NCI-H524 (cell line): ENCODE results near the gene ACAD11.
A peak's percentile ranks its signal among the peaks of the same experiment; 100 is the strongest.
"Not testable (repeated sequence)": the region's sequence is repeated elsewhere in the genome, so short reads cannot be mapped to it uniquely, and the experiment has no call there.

Source experiments
- DNase-seq, 2 experiments: peaks; one replicate each; lab custom pipeline; 2025; lab: John Stamatoyannopoulos, UW

The ACAD11 gene

DNA sequence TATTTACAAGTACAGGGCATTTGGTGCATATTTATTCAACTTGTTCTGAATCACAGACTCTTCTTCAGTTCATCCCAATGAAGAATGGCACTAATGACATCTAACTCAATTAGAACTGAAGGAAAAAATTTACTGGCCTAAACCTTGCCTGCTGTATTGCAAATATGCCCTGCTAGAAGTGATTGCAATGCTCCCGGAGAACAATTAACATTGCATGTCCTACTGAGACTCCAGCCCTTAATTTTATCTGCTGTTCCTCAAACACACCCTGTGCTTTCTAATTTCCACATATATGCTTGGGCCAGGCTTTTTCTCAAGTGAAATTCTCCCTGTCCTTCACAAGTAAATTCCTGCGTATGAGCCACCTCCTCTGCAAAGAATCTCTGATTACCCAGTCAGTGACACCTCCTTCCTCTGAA is 54.2 kb downstream of the ACAD11 start:
- DNase-seq = no peak

DNA sequence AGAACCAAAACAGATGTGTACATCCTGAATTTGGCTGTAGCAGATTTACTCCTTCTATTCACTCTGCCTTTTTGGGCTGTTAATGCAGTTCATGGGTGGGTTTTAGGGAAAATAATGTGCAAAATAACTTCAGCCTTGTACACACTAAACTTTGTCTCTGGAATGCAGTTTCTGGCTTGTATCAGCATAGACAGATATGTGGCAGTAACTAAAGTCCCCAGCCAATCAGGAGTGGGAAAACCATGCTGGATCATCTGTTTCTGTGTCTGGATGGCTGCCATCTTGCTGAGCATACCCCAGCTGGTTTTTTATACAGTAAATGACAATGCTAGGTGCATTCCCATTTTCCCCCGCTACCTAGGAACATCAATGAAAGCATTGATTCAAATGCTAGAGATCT is 59.0 kb downstream of the ACAD11 start:
- DNase-seq = not testable (repeated sequence)

DNA sequence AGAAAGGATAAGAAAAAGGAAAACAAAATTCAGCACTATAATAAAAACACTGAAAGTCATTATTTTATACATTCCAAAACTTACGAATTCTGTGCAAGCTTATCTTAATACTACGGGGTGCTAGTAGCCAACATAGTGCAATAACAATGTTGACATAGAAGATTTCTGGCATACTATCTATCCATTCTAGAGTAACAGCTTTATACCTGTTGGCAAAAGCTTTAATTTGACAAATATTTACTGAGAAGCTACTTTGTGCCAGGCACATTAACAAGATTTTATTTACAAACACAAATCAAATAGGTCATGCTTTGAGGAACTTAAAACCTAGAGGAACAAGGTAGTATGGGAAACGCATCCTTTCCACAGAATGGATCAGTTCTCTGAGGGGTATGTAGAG is 61.4 kb downstream of the ACAD11 start:
- no peak for DNase-seq

DNA sequence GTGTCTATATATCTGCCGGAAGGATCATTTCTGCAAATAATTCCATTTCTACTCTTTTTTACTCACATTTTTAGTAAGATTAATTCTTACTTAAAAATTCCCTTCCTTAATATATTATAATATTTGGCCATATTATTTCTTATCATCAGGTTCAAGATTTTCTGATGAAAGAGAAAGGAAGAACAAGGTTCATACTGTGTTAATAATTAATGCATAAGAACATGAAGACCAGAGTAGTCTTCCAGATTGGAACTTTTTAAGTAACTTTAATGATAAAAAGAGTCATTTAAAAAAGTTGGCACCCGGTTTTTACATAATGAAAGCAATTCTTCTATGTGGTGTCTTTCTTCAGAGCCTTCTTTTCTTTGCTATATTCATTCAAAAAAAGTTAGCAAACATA is 61.9 kb downstream of the ACAD11 start:
- DNase-seq = no peak

DNA sequence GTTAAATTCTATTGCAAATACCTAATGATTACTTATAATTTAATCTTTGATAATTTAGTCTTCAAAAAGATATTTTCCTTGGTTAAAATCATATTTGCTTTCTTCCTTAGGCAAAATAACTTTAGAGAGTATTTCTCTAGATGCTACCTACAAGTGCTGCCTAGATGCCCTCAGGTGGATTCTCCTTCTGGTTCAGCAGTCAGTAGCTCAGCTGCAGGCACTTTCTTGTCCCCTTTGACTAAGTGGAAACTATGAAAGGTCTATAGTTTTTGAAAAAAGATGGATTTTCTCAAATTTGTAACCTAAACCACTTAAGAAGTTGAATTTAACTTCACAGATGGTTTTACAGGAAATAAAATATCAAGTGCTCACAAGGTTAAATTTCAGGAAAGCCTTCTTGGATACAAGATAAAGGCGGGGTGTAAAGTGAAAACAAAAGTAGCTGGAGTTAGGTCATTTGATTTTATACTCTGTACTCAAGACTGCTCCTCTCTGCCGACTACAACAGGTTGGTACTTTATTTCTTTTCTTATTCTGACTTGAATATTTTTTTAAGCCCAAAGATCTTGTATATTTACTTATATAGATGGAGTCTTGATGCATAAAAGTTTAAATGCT is 62.7 kb downstream of the ACAD11 start, which contains the start of gene ACKR4:
Gene ACKR4, plus strand, starts transcription at position 455 of the 618 bp plus-strand sequence. CDS start 3,128 bp downstream, outside the sequence.
- DNase-seq = no peak

DNA sequence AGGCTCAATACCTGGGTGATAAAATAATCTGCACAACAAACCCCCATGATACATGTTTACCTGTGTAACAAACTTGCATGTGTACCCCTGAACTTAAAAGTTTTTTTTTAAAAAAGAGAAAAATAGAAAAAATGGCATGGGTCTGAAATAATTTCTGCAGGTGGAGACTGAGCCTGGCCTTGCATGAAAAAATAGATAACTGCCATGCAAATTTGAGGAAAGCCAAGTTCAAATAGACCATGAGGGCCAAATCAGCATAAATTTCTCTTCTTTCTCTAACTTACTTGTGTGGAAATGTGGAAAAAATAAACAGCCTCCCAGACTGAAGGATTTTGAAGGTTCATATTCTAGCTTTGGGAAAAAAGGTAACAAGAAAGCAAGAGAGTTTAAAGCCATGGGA is 63.3 kb downstream of the ACAD11 start:
- DNase-seq = no peak

DNA sequence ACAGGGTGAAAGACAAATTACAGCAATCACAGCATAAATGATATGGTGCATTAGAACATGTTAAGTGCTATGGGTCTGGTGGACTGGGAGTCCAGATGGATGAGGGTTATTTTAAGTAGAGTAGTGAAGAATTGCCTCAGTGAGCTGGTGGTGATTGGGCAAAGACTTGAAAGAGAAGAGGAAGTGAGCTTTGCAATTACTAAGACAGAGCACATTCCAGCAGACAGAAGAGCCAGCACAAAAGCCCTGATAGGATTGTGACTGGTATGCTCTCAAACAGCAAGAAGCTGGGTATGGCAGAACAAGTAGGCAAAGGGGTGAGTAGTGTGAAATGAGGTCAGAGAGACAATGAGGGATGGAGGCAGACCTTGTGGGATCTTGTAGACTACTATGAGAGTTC is 64.6 kb downstream of the ACAD11 start:
- DNase-seq = no peak

DNA sequence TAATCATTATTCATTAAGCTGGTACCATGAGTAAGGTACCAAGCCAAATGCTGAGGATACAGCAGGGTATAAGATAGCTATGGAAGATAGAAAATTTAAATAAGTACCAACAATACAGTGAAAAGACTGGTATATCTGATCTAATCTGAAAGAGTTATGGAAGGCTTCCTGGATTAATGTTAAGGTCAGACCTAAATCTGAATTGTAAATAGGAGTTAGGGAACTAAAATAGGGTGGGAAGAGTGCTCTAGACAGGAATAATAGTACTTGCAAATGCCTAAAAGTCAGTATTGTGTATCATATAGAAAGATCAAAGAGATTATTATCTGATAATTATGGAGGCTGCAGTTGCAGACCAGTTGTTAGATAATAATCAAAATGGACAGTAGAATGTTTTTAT is 65.1 kb downstream of the ACAD11 start:
- DNase-seq = no peak

DNA sequence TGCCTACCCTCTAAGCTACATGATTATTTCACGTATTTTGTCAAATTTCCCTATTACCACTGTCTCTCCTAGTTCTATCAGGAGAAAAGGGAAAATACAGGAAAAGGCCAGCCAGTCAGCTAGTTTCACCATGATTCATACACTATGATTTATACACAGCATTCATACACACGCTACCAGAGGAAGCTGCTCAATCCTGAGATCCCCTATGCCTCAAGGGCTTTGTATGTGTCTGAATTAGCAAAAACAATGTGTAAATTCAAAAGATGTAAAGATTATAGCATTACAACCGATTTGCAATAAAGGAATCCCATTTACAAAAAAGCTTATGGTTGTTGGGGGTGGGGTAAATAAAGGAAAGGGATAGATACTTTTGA is 65.7 kb downstream of the ACAD11 start:
- no peak for DNase-seq

DNA sequence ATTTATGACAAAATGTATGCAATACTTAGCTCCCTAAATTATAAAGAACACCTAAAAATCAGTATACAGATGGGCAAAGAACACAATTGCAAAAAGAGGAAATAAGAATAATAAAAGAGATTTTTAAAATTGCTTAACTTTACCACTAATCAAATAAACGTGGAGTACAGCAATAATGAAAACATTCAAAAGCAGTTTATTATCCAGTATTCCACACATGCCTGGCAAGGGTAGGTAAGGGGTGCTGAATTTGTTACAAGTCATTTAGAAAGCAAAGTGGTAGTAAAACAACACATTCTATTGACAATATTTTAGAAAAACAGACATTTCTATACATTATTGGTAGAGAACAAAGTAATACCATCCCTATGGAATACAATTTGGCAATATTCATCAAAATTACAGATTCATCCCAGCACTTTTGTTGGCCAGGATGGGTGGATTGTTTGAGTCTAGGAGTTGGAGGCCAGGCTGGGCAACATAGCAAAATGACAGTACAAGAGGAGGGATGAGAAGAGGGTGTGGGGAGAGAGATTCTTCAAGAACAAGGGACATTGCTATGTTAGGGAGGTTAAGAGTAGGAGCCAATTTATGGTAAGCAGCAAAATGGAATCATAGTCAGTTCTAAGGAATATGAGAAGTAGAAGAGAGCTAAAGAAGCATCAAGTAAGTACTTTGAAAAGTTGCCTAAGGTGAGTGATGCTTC is 66.2 kb downstream of the ACAD11 start:
- no peak for DNase-seq

DNA sequence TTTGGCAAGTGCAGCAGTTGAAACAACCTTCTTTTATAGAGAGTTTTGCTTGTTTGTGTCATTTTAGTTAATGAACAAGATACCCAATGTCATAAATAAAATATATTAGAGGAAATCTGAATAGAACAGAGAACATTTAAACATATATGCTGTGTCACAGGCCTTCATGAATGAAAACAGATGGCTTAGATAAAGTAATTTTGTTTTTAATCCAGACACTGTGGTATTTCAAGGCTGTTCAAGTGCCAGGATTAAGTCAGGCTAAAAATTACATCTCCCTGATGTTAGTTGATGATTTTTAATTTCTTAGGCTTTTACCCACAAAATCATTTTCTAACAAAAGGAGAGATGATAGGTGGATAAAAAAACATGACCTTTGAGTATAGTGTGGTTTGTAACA is 67.4 kb downstream of the ACAD11 start:
- peak; percentile 10 to 46 for DNase-seq

DNA sequence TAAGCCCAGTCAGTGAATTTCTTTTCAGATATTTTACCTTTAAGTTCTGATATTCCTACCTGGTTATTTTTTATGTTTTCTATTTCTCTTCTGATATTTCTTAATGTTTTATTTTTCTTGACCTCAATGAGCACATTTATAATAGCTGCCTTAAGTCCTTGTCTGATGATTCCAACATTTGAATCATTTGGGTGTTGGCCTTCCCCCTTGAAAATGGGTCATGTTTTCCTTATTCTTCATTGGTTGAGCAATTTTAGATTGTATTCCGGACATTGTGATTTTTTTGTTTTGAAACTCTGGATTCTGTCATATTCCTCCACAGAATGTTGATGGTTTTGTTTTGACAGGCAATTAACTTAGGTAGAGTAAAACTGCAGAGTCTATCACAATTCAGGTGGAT is 72.2 kb downstream of the ACAD11 start:
- DNase-seq = no peak

DNA sequence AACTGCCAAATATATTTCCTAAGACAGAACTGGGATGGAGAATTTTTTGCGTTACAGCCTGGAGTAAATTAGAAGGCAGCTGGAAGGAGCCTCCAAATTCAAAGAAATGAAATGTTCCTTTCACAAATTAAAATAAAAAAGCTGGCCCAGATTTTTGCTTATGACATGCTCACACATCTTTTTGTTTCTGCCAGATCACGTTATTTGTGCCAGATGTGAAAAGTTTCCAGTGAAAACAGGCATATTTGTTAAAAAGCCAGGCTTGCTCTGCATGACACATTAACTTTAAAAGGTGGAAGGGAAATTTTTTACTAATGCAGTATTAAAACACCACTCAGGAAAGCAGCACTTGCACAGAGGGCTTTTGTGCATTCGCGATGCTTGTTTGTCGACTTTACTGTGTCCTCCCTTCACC is 85.8 kb downstream of the ACAD11 start:
- no peak for DNase-seq

DNA sequence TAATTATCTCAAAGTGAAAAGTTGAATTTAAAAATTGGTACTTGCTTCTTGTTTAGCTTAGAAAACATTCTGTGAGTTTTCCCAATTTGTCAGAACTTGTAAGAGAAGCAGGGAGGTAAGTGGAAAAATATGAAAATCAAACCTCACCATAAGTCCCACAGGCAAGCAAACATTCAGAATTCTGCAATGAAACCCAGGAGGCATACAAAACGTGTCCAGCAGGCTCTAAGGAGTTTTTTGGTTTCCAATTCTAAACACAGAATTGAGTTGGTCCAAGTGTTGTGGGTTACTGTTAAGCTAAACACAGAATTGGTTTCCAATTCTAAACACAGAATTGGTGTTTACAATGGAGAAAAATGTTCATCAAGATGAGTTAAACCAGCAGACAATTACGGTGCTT is 89.6 kb downstream of the ACAD11 start:
- DNase-seq = no peak

DNA sequence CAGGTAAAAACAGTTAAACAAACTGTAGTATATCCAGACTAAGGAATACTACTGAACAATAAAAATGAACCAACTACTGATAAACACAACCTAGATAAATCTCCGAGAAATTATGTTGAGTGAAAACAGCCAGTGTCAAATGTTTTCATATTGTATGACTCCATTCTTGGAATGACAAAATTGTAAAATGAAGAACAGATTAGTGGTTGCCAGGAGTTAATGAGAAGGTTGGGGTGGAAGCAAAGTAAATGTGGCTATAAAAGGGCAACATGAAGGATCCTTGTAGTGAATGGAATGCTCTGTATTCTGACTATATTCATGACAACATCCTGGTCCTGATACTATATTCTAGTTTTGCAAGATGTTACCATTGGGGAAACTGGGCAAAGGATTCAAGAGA is 90.0 kb downstream of the ACAD11 start:
- DNase-seq = no peak

DNA sequence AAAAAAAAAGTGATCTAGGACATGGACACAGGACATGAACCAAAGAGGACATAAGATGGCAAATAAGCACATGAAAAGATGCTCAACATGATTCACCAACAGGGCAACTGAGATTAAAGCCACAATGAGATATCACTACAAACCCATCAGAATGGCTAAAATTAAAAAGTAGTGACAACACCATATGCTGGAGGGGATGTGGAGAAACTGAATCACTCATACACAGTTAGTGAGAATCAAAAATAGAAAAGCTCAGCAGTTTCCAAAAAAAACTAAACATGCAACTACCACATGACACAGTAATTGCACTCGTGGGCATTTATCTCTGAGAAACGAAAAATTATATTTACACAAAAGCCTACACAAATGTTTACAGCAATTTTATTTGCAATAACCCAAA is 90.5 kb downstream of the ACAD11 start:
- no peak for DNase-seq

DNA sequence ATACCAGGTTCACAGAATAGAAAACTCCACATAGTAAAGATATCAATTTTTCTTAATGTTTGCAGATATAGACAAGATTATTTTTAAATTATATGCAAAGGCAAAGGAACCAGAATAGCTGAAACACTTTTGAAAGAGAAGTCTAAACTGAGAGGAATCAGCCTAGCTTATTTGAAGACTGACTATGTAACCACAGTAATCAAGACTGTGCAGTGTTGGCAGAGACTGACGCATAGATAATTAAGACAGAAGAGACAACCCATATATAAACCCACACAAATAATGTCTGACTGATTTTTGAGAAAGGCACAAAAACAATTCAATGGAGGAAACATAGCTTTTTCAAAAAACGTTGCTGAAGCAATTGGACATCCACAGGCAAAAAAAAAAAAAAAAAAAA is 91.2 kb downstream of the ACAD11 start:
- DNase-seq = no peak

DNA sequence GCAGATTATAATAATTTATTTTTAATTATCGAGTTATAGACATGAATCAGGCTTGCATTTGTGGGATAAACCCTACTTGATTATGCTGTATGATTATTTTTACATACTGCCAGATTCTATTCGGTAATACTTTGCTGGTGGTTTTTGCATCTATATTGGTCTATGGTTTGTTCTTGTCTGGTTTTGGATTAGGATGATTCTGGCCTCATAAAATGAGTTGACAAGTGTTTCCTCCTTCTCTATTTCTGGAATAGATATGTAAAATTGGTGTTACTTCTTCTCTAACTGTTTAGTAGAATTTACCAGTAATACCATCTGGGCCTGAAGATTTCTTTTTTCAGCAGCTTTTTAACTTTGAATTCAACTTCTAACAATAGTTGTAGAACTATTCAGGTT is 95.5 kb downstream of the ACAD11 start:
- no peak for DNase-seq

DNA sequence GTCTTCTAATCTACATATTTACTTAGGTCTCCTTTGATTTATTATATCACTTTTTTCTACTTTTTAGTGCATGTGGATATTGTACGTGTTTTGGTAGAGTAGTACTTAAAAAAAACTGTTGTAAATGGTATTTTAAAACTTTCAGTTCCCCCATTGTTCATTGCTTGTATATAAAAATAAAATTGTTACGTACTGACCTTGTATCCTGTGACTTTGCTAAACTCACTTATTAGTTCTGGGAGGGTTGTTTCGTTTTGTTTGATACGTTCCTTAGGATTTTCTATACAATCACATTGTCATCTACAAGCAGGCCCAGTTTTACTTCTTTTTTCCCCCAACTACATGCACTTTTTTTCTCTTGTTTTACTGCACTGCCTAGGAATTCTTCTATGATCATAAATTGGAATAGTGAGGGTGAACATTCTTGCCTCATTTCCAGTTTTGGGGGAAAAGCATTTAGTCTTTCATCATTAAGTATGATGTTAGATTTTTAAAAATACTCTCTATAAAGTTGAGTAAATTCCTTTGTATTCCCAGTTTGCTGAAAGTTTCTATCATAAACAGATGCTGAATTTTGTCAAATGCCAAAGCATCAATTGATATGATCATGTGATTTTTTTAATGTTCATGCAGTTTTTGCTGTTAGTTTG is 96.1 kb downstream of the ACAD11 start:
- no peak for DNase-seq

DNA sequence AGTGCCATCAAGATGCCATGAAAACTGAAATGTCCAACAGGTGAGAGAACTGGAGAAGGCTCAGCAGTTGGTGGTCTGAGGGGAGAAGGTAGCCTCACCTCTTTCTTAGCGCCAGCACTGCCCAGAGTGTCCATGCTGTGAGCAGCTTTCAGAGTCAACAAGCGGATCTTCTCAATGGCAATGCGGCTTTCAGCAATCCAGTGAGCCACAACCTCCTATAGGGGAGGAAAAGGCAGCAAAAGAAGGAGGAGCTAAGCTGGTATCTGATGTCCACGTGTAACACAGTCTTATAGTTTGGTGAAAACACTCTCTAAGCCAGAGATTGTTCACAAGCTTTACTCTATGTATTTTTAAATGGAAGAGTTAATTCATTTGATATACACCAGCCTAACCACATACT is 98.6 kb downstream of the ACAD11 start:
- DNase-seq = no peak

DNA sequence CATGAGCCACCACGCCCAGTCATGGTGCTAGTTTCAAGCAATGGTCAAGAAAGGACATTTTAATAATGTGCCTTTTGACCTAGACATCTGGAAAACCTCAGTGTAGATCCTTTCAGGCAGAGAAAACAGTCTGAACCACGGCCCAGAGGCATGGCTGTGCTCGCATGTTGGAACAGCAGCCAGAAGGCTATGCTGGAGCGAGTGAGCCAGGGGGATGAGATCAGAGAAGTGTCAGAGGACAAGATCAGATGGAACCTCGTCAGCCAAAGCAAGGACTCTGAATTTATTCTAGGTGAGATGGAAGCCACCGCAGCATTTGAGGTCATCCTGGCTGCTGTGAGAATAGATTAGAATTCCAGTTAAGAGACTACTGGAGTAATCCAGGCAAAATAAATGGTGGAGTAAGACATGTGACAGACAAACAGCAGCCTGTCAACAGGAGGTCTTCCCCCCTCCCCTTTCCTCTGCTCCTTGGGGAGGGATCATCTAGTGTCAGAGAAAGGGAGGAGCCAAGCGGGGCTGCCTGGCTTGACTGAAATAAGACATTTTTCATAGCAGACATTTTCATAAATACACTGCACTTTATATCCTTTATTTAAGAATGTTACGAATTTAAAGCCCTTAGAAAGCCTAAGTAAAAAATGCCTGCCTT is 103.0 kb downstream of the ACAD11 start:
- DNase-seq = no peak

DNA sequence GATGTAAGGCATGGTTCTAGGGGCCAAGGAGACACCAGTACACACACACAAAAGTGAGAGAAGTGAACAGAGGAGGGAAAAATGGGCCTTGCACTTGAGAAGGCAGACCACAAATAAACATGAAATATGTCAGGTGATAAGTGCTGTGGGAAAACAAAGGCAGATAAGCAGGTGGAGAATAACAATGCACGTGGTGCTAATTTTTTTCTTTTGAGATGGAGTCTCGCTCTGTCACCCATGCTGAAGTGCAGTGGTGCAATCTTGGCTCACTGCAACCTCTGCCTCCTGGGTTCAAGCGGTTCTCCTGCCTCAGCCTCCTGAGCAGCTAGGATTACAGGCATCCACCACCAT is 103.6 kb downstream of the ACAD11 start:
- not testable (repeated sequence) for DNase-seq
